GM12873 (cell line): ENCODE measurements around the gene IQSEC1.

Experiments used
- CTCF ChIP-seq: IDR thresholded peaks from 2 replicates; pipeline ENCODE4 v1.5.1; 2012; ENCODE audit warnings: low read depth, mild to moderate bottlenecking, moderate library complexity, low read length, control low read depth; ENCODE audit not compliant: insufficient read depth; ENCODE audit errors: missing control alignments

Gene IQSEC1

GRCh38 chr3:13083254-13083653 lies 10.0 kb upstream of the IQSEC1 start:
- TF ChIP-seq CTCF, result no peak

GRCh38 chr3:13082677-13083076 lies 9.4 kb upstream of the IQSEC1 start:
- no peak for TF ChIP-seq CTCF

- no peak for TF ChIP-seq CTCF
Observed at GRCh38 chr3:13081603-13082360, 8.6 kb upstream of the IQSEC1 start.

- no peak for TF ChIP-seq CTCF
Observed at GRCh38 chr3:13080591-13080990, 7.4 kb upstream of the IQSEC1 start.

GRCh38 chr3:13080026-13080425 lies 6.8 kb upstream of the IQSEC1 start:
- no peak for TF ChIP-seq CTCF

- TF ChIP-seq CTCF, result no peak
Observed at GRCh38 chr3:13079510-13079909, 6.3 kb upstream of the IQSEC1 start.

- TF ChIP-seq CTCF, result no peak
Observed at GRCh38 chr3:13079051-13079450, 5.8 kb upstream of the IQSEC1 start.
